ENCODE data around the gene FAM227B. TPM values are rescaled to one million over a fixed set of nuclear protein-coding genes. Genes with fewer than 3 reads are reported as not detected.
A peak's percentile ranks its signal among the peaks of the same experiment; 100 is the strongest.
"Not testable (repeated sequence)": the region's sequence is repeated elsewhere in the genome, so short reads cannot be mapped to it uniquely, and the experiment has no call there.

FAM227B gene
- total RNA-seq, 2 donors from 2014 or later: 3.9 to 8.0 TPM

GRCh38 chr15:49418811-49419210 is 201.8 kb downstream of the FAM227B start:
- no peak for DNase-seq (ENCODE audit: low spot score)
- intact Hi-C loops (cut with DNase I): loop anchor here in 1 of 2 donors (10.0 kb wide), 1 partner anchor 184 kb away; no protein-coding TSS in a partner anchor

DNA sequence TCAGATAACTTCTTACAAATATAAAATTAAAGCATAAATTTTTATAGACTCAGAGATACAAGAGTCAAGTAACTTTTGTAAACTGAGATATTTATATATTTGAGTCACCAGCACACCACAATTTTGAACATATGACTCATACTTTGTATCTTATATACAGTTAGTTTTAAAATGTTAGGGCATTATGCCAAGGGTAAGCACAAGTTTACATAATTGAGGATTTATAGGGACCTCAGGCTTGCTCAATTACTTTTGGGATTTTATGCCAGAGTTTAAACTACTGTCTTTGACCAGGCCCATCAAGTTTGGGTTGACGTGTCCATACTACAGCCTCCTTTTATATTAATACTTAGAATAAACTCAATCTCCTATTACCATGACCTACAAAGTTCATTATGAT is 205.0 kb downstream of the FAM227B start:
- no peak for DNase-seq (ENCODE audit: low spot score)
- intact Hi-C loops (cut with DNase I): loop anchor here in 1 of 2 donors (10.0 kb wide), 1 partner anchor 181 kb away; no protein-coding TSS in a partner anchor

- intact Hi-C loops (cut with DNase I): loop anchor here in 1 of 2 donors (10.0 kb wide), 1 partner anchor 180 kb away; no protein-coding TSS in a partner anchor
- DNase-seq (ENCODE audit: low spot score): no peak
These were observed 205.5 kb downstream of the FAM227B start for GRCh38 chr15:49415149-49415548.

GRCh38 chr15:49412797-49413196 is 207.8 kb downstream of the FAM227B start:
- intact Hi-C loops (cut with DNase I): loop anchor here in 1 of 2 donors (10.0 kb wide), 1 partner anchor 178 kb away; no protein-coding TSS in a partner anchor
- no peak for DNase-seq (ENCODE audit: low spot score)

GRCh38 chr15:49410641-49411040 is 210.0 kb downstream of the FAM227B start:
- intact Hi-C loops (cut with DNase I): loop anchor here in 1 of 2 donors (10.0 kb wide), 1 partner anchor 176 kb away; no protein-coding TSS in a partner anchor
- no peak for DNase-seq (ENCODE audit: low spot score)

- DNase-seq (ENCODE audit: low spot score): peak; percentile 72
These were observed 214.1 kb downstream of the FAM227B start for GRCh38 chr15:49406352-49407118.

GRCh38 chr15:49402515-49403296 is 217.9 kb downstream of the FAM227B start:
- intact Hi-C loops (cut with DNase I); DNase-seq (ENCODE audit: low spot score): not testable (repeated sequence)

More at GRCh38 chr15:49406352-49407118, 214.1 kb downstream of the FAM227B start:
- intact Hi-C loops (cut with DNase I): no loop called here

DNA sequence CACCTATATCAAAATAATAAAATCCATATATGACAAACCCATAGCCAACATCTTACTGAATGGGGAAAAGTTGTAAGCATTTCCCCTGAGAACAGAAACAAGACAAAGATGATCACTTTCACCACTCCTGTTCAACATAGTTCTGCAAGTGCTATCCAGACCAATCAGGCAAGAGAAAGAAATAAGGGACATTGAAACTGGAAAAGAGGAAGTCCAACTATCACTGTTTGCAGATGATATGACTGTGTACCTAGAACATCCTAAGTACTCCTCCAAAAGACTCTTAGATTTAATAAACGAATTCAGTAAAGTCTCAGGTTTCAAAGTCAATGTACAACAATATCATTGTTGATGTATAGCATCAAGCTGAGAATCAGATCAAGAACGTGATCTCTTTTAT is 233.1 kb downstream of the FAM227B start:
- intact Hi-C loops (cut with DNase I): no loop called here
- no peak for DNase-seq (ENCODE audit: low spot score)

DNA sequence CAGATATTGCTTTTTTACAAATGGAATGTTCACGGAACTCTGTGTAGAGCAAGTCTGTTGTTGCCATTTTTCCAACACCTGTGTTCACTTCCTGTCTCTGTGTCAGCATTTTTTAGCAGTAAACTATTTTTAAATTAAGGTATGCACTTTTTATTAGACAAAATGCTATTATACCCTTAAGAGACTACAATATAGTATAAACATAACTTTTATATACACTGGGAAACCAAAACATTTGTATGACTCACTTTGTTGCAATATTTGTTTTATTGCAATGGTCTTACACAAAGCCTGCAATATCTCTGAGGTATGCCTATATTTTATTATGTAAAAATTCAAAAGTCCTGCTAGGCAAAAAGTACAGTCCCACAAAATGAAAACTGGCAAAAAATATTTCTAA is 237.4 kb downstream of the FAM227B start:
- no peak for DNase-seq (ENCODE audit: low spot score)
- intact Hi-C loops (cut with DNase I): no loop called here

GRCh38 chr15:49382394-49382793 is 238.2 kb downstream of the FAM227B start:
- DNase-seq (ENCODE audit: low spot score): no peak
- intact Hi-C loops (cut with DNase I): no loop called here

DNA sequence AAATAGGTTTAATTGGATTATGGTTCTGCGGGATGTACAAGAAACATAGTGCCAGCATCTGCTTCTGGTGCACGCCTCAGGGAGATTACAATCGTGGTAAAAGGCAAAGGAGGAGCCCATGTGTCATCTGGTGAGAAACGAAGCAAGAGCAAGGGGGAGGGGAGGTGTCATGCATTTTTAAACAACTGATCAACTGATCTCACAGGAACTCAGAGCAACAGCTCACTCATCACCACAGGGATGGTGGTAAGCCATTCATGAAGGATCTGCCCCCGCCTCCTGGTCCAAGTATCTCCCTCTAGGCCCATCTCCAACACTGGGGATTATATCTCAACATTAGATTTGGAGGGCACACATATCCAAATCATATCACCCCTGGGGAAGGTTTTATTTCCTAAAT is 239.7 kb downstream of the FAM227B start:
- no peak for DNase-seq (ENCODE audit: low spot score)
- intact Hi-C loops (cut with DNase I): no loop called here

GRCh38 chr15:49379996-49380395 is 240.6 kb downstream of the FAM227B start:
- intact Hi-C loops (cut with DNase I): no loop called here
- DNase-seq (ENCODE audit: low spot score): peak; percentile 32

- no peak for DNase-seq (ENCODE audit: low spot score)
- intact Hi-C loops (cut with DNase I): no loop called here
These were observed 248.3 kb downstream of the FAM227B start for GRCh38 chr15:49372366-49372765.

DNA sequence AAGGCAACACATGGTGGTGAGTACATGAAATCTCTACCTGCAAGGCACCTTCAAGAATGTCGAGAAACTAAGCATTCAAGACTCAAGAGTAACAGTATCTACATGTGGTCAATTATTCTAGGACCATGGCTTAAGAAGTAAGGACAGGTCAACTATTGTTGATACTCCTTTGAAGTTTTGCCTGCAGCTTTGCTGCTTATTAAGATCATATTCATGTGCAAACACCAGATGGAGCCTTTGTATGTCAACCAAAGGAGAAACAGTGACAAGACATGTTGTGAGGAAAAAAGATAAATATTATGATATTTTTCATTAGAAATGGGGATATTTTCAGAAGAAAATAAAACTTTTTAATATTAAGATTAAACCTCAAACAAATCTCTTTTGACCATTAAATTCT is 249.8 kb downstream of the FAM227B start:
- intact Hi-C loops (cut with DNase I): no loop called here

GRCh38 chr15:49366496-49366895 is 254.1 kb downstream of the FAM227B start:
- DNase-seq (ENCODE audit: low spot score): peak; percentile 66
- intact Hi-C loops (cut with DNase I): no loop called here

More for the DNA sequence above, 249.8 kb downstream of the FAM227B start:
- DNase-seq (ENCODE audit: low spot score): no peak

DNA sequence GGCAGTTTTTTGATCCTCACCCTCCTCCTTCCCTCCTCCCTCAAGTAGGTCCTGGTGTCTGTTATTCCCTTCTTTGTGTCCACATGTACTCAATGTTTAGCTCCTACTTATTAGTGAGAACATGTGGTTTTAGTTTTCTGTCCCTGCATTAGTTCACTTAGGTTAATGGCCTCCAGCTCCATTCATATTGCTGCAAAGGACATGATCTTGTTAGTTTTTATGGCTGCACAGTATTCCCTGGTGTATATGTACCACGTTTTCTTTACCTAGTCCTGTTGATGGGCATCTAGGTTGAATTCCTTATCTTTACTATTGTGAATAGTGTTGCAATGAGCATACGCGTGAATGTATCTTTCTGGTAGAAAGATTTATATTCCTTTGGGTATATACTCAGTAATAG is 259.2 kb downstream of the FAM227B start:
- DNase-seq (ENCODE audit: low spot score): no peak
- intact Hi-C loops (cut with DNase I): no loop called here

DNA sequence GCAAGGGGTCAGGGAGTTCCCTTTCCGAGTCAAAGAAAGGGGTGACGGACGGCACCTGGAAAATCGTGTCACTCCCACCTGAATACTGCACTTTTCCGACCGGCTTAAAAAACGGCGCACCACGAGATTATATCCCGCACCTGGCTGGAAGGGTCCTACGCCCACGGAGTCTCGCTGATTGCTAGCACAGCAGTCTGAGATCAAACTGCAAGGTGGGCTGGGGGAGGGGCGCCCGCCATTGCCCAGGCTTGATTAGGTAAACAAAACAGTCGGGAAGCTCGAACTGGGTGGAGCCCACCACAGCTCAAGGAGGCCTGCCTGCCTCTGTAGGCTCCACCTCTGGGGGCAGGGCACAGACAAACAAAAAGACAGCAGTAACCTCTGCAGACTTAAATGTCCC is 266.2 kb downstream of the FAM227B start:
- peak; percentile 68 for DNase-seq (ENCODE audit: low spot score)
- intact Hi-C loops (cut with DNase I): not testable (repeated sequence)

- intact Hi-C loops (cut with DNase I): no loop called here
- DNase-seq (ENCODE audit: low spot score): no peak
These were observed 277.1 kb downstream of the FAM227B start for GRCh38 chr15:49343546-49343945.

DNA sequence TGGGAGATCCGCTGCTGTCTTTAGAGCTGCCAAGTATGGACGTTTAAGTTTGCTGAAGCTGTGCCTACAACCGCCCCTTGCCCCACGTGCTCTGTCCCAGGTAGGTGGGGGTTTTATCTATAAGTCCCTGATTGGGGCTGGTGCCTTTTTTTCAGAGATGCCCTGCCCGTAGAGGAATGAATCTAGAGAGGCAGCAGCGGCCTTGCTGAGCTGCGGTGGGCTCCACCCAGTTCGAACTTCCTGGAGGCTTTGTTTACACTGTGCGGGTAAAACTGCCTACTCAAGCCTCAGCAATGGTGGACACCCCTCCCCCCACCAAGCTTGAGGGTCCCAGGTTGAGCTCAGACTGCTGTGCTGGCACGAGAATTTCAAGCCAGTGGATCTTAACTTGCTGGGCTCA is 281.0 kb downstream of the FAM227B start:
- peak; percentile 43 for DNase-seq (ENCODE audit: low spot score)
- intact Hi-C loops (cut with DNase I): no loop called here

DNA sequence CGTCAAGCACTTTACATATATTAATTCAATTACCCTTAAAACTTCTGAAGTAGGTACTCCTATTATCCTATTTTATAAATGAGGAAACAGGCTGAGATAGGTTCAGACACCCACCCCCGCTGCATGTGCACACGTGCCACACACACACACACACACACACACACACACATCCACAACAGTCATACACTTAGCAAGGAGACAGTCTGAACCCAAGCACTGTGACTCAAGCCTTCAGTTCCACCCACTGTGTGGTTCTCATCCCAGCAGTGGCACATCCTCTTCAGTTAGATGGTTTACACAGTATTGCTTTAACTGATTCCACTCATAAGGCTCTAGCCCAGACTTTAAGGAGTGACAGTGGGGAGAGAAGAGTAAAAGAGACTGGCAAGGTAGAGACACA is 288.7 kb downstream of the FAM227B start:
- no peak for DNase-seq (ENCODE audit: low spot score)
- intact Hi-C loops (cut with DNase I): no loop called here
